Non-pigmented ciliary epithelial cell (primary cell): ENCODE results near the gene LRRK1.

Experiments used
- DNase-seq: peaks from one replicate; pipeline ENCODE4 v3.0.0-alpha.2; 2010; ENCODE audit warnings: low read depth

Gene LRRK1

GRCh38 chr15:101115393-101115785 lies 196.2 kb downstream of the LRRK1 start:
- DNase-seq, result no peak

- DNase-seq, result no peak
Measured at GRCh38 chr15:101115786-101116680, 196.9 kb downstream of the LRRK1 start.

- no peak for DNase-seq
Measured at GRCh38 chr15:101116681-101116976, 197.5 kb downstream of the LRRK1 start.

GRCh38 chr15:101118116-101118515 lies 199.0 kb downstream of the LRRK1 start:
- no peak for DNase-seq

GRCh38 chr15:101118615-101119014 lies 199.5 kb downstream of the LRRK1 start:
- DNase-seq, result no peak

- no peak for DNase-seq
Measured at GRCh38 chr15:101119181-101119580, 200.0 kb downstream of the LRRK1 start.
